Karpas-422 (cell line): Measurements from ENCODE around the gene PGA5. TPM values are rescaled to one million over a fixed set of nuclear protein-coding genes. Genes with fewer than 3 reads are reported as not detected.

ENCODE experiments used
- DNase-seq: peaks from one replicate; pipeline ENCODE4 v3.0.0-alpha.2; 2015
- H2AFZ ChIP-seq: fragments of 200-600 bp; sonication (generic); 2 replicates; pipeline ENCODE4 v1.6.1; 2014; ENCODE audit warnings: antibody characterized with exemption, low read length, mixed read lengths
- H3K27ac ChIP-seq: fragments of 200-600 bp; sonication (generic); 2 replicates; pipeline ENCODE4 v1.5.1; 2014; ENCODE audit warnings: mild to moderate bottlenecking, low read length, moderate library complexity
- H3K27me3 ChIP-seq: fragments of 200-600 bp; sonication (generic); 2 replicates; pipeline ENCODE4 v1.6.1; 2014; ENCODE audit warnings: low read length, mixed read lengths
- H3K36me3 ChIP-seq: fragments of 200-600 bp; sonication (generic); 2 replicates; pipeline ENCODE4 v1.6.1; 2014; ENCODE audit warnings: low read length, mixed read lengths; ENCODE audit not compliant: insufficient read depth
- H3K4me1 ChIP-seq: fragments of 200-600 bp; sonication (generic); 2 replicates; pipeline ENCODE4 v1.6.1; 2014; ENCODE audit warnings: mild to moderate bottlenecking, low read length, mixed read lengths
- H3K4me2 ChIP-seq: fragments of 200-600 bp; sonication (generic); 2 replicates; pipeline ENCODE4 v1.6.1; 2014; ENCODE audit warnings: low read length, low read depth, mild to moderate bottlenecking; ENCODE audit not compliant: poor library complexity, severe bottlenecking
- H3K4me3 ChIP-seq: fragments of 200-600 bp; sonication (generic); 2 replicates; pipeline ENCODE4 v1.5.1; 2014; ENCODE audit warnings: mild to moderate bottlenecking, antibody characterized with exemption, low read length, mixed read lengths
- H3K79me2 ChIP-seq: fragments of 200-600 bp; sonication (generic); 2 replicates; pipeline ENCODE4 v1.6.1; 2014; ENCODE audit warnings: mild to moderate bottlenecking, low read length, mixed read lengths
- H3K9ac ChIP-seq: fragments of 200-600 bp; sonication (generic); 2 replicates; pipeline ENCODE4 v1.6.0; 2014; ENCODE audit warnings: low read length
- H3K9me2 ChIP-seq: fragments of 200-600 bp; sonication (generic), shearing (Covaris generic); replicated peaks from 2 replicates; pipeline ENCODE4 v1.6.0; 2014; ENCODE audit warnings: mild to moderate bottlenecking, low read length, moderate library complexity; ENCODE audit not compliant: insufficient read depth
- H3K9me3 ChIP-seq: fragments of 300-700, 200-600 bp; sonication (generic); 2 replicates; pipeline ENCODE4 v1.6.1; 2014; ENCODE audit warnings: low read length, mixed read lengths
- H4K20me1 ChIP-seq: fragments of 200-600 bp; sonication (generic); 2 replicates; pipeline ENCODE4 v1.6.1; 2014; ENCODE audit warnings: mild to moderate bottlenecking, antibody characterized with exemption, low read length, low read depth; ENCODE audit not compliant: insufficient read depth
- total RNA-seq: library from RNA; depleted of rRNA; stranded (reverse); fragments of >200 nt; shearing (Covaris generic); gene quantifications from 2 replicates; pipeline ENCODE4 v1.2.3, GENCODE V29; 2014; ENCODE audit warnings: low replicate concordance

Gene PGA5
- total RNA-seq, 1 experiment from 2014 or later: not detected

DNA sequence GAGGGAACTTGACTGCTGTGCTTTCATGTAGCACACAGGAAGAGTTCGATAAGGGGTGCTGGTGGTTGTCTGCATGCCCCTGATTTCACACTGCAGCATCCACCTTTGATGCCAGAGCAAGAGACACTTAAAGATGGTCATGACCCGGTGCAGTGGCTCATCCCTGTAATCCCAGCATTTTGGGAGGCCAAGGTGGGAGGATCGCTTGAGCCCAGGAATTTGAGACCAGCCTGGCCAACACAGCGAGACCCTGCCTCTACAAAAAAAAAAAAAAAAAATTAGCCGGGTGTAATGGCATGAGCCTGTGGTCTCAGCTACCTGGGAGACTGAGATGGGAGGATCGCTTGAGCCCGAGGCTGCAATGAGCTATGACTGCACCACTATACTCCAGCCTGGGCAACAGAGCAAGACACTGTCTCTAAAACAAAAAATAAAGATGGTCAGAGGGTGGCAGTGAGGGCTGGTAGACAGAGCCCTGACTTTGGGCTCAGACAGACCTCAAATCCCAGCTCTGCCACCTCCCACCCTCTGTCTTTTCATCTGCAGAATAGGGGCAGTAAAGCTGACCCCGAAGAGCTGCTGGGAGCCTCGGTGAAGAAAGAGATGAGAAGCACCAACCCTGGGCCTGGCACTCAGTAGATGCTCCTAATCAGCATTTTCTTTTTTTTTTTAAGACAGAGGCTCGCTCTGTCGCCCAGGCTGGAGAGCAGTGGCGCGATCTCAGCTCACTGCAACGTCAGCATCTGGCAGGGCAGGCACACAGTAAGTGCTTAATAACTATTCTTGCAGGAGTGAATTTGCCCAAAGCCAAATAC, 36.4 kb downstream of the PGA5 start:
- no peak overlapping the region for H3K27ac ChIP-seq
- H3K9ac ChIP-seq: no peak overlapping the region
- no peak for DNase-seq
- no peak overlapping the region for H3K4me3 ChIP-seq
- H3K4me2 ChIP-seq: no peak overlapping the region
- H3K9me2 ChIP-seq: no peaks in the 10 kb centered on the region
- H2AFZ ChIP-seq: no peak overlapping the region
- no peaks in the 10 kb centered on the region for H3K9me3 ChIP-seq
- H4K20me1 ChIP-seq: 0 out of 2 replicates have a peak, but pooled peaks cover 4% of the 10 kb centered on the region
- H3K36me3 ChIP-seq: no peaks in the 10 kb centered on the region
- H3K79me2 ChIP-seq: no peaks in the 10 kb centered on the region
- H3K4me1 ChIP-seq: no peaks in the 10 kb centered on the region
- H3K27me3 ChIP-seq: no peaks in the 10 kb centered on the region

DNA sequence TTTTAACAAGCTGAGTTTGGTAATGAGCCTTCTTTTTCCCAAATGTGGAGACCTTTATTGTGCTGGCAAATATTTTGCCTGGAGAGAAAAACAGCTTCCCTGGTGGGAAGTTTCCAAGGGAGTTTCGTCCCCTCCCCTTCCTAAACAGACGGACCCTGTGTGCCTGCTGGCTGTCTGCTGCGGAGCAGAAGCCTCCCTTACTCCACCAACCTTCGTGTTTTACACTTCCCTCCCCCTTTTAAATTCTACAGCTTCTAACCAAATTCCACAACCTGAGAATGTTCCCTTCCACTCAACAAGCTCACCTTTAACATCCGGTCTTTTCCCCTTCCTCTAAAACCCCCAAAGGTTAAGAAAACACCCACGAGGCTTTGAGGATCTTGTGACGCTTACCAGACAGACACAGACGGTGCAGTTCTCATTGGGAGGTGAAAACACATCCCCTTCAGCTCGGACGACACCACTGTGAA, 37.1 kb downstream of the PGA5 start:
- Histone ChIP-seq H4K20me1 (0 out of 2 replicates have a peak, but pooled peaks cover 4% of the 10 kb centered on the region), H3K4me1 (no peaks in the 10 kb centered on the region), H3K4me3 (no peak overlapping the region), H3K27ac (no peak overlapping the region), H3K27me3 (no peaks in the 10 kb centered on the region), H3K9me2 (no peaks in the 10 kb centered on the region), H3K79me2 (no peaks in the 10 kb centered on the region), H3K9ac (no peak overlapping the region), H3K9me3 (no peaks in the 10 kb centered on the region), H3K36me3 (no peaks in the 10 kb centered on the region), H3K4me2 (no peak overlapping the region), H2AFZ (no peak overlapping the region)
- no peak for DNase-seq

DNA sequence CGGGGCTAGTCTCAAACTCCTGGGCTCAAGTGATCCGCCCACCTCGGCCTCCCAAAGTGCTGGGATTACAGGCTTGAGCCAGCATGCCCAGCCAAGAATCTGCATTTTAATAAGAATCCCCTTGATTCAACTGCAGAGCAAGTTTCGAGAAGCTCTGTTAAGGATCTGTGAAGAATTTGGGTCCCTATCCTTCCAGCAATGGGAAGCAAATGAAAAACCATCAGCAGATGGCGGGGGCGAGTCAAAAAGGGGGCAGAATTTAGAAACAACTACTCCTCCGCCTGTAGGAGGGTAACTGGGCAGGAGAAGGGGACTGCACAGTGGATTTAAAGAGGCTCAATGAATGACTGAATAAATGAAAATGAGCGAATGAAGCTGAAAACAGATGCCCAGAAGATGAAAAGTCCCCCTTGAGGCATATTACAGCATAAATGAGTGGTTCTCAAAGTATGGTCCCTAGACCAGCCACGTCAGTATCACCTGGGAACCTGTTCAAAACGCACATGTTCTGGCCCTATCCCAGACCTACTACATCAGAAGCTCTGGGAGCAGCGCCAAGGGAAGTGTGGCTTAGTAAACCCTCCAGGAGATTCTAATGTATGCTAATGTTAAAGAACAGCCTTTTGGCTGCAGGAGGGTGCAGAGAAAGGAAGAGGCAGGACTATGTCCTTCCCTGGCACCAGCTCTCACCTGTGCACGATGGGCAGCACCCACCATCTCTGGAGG, 39.1 kb downstream of the PGA5 start:
- no peaks in the 10 kb centered on the region for H3K9me3 ChIP-seq
- H3K36me3 ChIP-seq: no peaks in the 10 kb centered on the region
- H3K27ac ChIP-seq: no peak overlapping the region
- DNase-seq: no peak
- H3K9ac ChIP-seq: no peak overlapping the region
- H2AFZ ChIP-seq: no peak overlapping the region
- H3K4me2 ChIP-seq: no peak overlapping the region
- H3K9me2 ChIP-seq: no peaks in the 10 kb centered on the region
- H3K4me3 ChIP-seq: no peak overlapping the region
- no peaks in the 10 kb centered on the region for H3K27me3 ChIP-seq
- H3K4me1 ChIP-seq: no peaks in the 10 kb centered on the region
- H3K79me2 ChIP-seq: no peaks in the 10 kb centered on the region
- 0 out of 2 replicates have a peak, but pooled peaks cover 4% of the 10 kb centered on the region for H4K20me1 ChIP-seq

DNA sequence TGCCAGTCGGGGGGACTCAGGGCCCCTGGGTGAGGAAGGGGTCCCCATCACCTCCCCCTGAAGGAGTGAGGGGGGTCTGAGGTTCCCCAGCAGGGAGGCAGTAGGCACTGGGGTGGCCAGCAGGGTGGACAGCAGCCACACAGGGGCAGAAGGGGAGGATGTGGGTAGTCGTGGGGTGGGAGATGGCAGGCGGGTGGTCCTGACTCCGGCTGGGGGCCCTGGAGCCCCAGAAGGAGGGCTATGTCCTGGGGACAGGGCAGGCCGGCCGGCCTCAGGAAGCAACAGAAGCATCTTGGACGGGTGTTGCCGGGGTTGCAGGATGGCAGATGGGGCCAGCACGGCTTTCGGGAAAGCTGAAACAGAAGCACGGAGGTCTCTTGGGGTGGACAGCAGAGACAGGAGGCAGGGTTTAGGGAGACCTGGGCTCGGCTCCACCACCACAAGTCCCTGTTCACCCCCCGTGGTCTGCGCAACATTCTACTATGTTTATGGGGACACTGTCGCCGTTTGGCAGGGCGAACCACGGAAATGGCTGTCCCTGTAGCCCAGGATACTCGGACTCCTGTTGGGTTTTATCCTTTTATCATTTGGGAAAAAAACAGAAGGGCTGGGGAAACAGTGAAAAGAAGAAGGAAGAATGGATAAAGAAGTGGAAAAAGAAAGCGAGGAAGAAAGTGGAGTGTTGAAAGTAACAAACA, 40.1 kb downstream of the PGA5 start:
- Histone ChIP-seq H3K9me2 (no peaks in the 10 kb centered on the region), H3K36me3 (no peaks in the 10 kb centered on the region), H3K79me2 (no peaks in the 10 kb centered on the region), H2AFZ (no peak overlapping the region), H3K4me1 (no peaks in the 10 kb centered on the region), H3K4me2 (no peak overlapping the region), H4K20me1 (no peaks in the 10 kb centered on the region), H3K27ac (no peak overlapping the region), H3K27me3 (no peaks in the 10 kb centered on the region), H3K9me3 (no peaks in the 10 kb centered on the region), H3K4me3 (no peak overlapping the region), H3K9ac (no peak overlapping the region)
- no peak for DNase-seq

DNA sequence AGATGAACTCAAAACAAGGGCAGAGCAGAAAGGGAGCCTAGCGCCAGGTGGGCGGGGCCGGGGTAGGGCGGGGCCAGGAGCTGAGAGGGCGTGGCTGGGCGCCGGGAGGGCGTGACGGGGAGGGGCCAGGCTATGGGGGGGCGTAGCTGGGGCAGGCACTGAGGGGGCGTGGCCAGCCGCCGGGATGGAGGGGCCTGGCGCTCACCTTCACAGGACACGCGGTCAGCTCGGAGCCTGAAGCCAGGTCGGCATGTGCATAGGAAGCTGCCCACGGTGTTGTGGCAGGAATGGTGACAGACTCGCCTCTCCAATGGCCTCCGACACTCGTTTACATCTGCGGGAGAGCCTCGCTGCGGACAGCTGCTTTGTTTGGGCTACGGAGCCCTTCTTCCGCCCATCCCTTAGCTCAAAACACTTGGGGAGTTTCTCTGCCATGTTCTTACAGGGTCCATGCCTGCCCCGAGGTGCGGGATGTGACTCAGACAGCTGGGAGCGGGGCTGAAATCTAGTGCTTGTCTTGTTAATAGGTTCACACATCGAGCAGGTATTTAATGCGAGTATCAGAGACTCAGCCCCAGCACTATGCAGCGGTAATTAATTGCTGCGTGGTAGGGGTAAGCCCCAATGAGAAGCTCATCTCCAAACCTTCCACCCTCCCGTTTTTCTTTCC, 40.7 kb downstream of the PGA5 start:
- Histone ChIP-seq H3K79me2 (no peaks in the 10 kb centered on the region), H3K9ac (no peak overlapping the region), H4K20me1 (no peaks in the 10 kb centered on the region), H3K27ac (no peak overlapping the region), H3K4me2 (no peak overlapping the region), H3K9me2 (no peaks in the 10 kb centered on the region), H3K9me3 (no peaks in the 10 kb centered on the region), H2AFZ (no peak overlapping the region), H3K27me3 (no peaks in the 10 kb centered on the region), H3K4me1 (no peaks in the 10 kb centered on the region), H3K4me3 (no peak overlapping the region), H3K36me3 (no peaks in the 10 kb centered on the region)
- DNase-seq: peak; percentile 86

DNA sequence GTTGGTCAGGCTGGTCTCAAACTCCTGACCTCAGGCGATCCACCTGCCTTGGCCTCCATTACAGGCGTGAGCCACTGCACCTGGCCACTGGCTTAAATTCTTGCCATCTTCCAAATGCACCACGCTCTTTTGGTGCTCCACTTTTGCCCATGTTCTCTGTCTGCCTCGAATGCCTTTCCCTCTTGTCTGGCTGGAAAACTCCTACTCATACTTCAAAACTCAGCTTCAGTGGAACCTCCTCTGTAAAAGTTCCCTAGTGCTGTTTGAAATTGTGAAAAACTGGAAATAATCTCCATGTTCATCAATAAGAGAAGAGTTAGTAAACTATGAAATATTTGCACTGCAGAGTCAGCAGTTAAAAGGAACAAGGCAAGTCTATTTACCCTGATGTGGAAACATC, 42.6 kb downstream of the PGA5 start:
- no peak for DNase-seq
- H3K9me3 ChIP-seq: no peaks in the 10 kb centered on the region
- H3K27ac ChIP-seq: no peak overlapping the region

DNA sequence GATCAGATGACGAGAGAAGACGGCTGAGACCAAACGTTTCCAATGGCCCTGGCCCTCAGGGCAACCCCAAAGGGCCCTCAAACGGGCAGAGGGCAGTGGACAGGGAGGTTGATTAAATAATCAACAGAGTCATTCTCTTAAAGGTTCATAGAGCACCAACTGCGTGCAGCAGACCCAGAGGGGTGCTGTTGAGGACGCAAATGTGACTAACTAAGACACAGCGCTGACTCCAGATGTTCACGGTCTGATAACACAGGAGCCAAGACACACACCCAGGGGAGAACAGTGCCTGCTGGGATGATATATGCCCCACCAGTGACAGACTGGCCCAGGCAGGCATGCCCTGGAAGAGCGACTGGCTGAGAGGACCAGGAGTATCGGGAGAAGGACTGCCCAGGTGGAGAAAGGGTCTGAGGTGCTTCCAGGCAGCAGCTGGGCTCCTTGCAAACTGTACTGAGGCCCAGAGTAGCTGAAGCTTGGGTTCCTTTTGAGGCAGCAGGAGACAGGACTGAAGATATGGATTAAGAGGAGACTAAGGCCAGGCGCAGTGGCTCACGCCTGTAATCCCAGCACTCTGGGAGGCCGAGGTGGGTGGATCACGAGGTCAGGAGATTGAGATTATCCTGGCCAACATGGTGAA, 46.5 kb downstream of the PGA5 start:
- no peaks in the 10 kb centered on the region for H3K36me3 ChIP-seq
- no peaks in the 10 kb centered on the region for H3K9me2 ChIP-seq
- H3K79me2 ChIP-seq: no peaks in the 10 kb centered on the region
- no peak overlapping the region for H3K9ac ChIP-seq
- no peaks in the 10 kb centered on the region for H3K4me1 ChIP-seq
- no peaks in the 10 kb centered on the region for H4K20me1 ChIP-seq
- no peak overlapping the region for H3K4me2 ChIP-seq
- H3K4me3 ChIP-seq: no peak overlapping the region
- no peak overlapping the region for H2AFZ ChIP-seq
- no peak overlapping the region for H3K27ac ChIP-seq
- no peak for DNase-seq
- no peaks in the 10 kb centered on the region for H3K27me3 ChIP-seq
- H3K9me3 ChIP-seq: no peaks in the 10 kb centered on the region

More for the DNA sequence above, 42.6 kb downstream of the PGA5 start:
- Histone ChIP-seq H4K20me1 (no peaks in the 10 kb centered on the region), H2AFZ (no peak overlapping the region), H3K27me3 (no peaks in the 10 kb centered on the region), H3K36me3 (no peaks in the 10 kb centered on the region), H3K4me2 (no peak overlapping the region), H3K9ac (no peak overlapping the region), H3K4me3 (no peak overlapping the region), H3K4me1 (no peaks in the 10 kb centered on the region), H3K9me2 (no peaks in the 10 kb centered on the region), H3K79me2 (no peaks in the 10 kb centered on the region)
